HG03025 (cell line): ENCODE data around the gene UCN3.

Source experiments
- ATAC-seq: cut with Tn5 transposase; IDR thresholded peaks from one replicate; pipeline ENCODE4 v1.9.1; 2021; ENCODE audit warnings: mild to moderate bottlenecking, moderate library complexity; ENCODE audit not compliant: unreplicated experiment, low FRiP score

Gene UCN3

DNA sequence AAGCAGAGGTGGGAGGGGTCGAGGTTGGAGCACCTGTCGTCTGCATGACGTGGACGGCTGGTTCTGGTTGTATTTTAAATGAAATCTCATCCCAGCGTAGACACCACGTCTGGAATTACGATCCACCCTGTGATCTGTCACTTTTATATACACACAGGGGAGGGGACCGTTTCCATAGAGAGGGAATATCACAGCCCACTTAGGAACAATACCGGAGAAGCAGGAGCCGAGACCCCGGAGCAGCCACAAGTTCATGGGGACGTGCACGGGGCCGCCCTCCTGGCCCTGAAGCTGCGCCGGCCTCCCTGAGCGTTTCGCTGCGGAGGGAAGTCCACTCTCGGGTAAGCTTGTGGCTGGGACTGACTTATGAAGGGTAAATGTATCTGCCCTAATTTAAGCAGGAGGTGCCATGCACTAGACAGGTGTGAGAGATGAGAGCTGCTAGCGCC lies at the start of gene UCN3:
UCN3 (plus strand) TSS at position 77 of the 449 bp plus-strand sequence. CDS start 8,755 bp downstream, outside the sequence.
- ATAC-seq, result no peak

- no peak for ATAC-seq
Observed at GRCh38 chr10:5317547-5318107, 47.1 kb upstream of the UCN3 start.

DNA sequence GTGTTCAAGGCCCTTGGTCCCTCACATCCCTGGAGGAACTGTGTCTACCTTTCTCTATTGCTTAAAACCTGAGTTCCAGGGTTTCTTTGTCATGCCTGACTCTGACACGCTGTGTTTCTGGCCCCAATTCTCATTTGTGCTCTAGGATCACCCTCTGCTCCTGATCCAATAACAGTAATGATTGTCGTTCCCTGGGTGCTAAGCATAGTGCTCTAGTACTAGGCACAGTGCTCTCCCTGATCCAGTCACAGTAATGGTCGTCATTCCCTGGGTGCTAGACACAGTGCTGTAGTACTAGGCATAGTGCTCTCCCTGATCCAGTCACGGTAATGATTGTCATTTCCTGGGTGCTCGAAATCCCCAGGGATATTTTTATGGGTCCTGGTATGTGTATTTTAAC lies 46.6 kb upstream of the UCN3 start:
- no peak for ATAC-seq

GRCh38 chr10:5319863-5320262 lies 44.9 kb upstream of the UCN3 start:
- ATAC-seq, result no peak

GRCh38 chr10:5321273-5321672 lies 43.5 kb upstream of the UCN3 start:
- ATAC-seq, result no peak

GRCh38 chr10:5323446-5323845 lies 41.3 kb upstream of the UCN3 start:
- no peak for ATAC-seq

GRCh38 chr10:5325076-5325475 lies 39.7 kb upstream of the UCN3 start:
- no peak for ATAC-seq

GRCh38 chr10:5334196-5334880 lies 30.4 kb upstream of the UCN3 start:
- ATAC-seq, result no peak

- no peak for ATAC-seq
Observed at GRCh38 chr10:5338010-5338409, 26.8 kb upstream of the UCN3 start.

- ATAC-seq, result no peak
Observed at GRCh38 chr10:5343092-5343491, 21.7 kb upstream of the UCN3 start.

DNA sequence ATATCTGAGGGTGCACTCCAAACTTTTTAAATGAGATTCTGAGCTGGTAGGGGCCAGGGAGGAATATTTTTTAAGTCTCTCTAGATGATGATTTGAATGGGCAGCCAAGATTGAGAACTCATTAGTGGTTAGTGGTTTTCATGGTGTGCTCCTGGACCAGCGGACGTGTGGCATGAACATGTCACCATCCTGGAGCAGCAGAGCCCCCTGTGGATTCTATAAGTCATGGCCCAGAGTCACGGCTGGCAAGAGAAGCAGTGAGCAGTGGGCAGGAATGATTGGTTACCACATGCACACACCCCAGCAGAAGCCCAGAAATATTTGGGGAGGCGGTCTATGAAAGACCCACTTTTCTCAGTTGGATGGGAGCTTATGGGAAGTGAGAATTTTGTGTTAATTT lies 21.2 kb upstream of the UCN3 start:
- ATAC-seq, result no peak

GRCh38 chr10:5343979-5344378 lies 20.8 kb upstream of the UCN3 start:
- no peak for ATAC-seq

GRCh38 chr10:5344746-5345145 lies 20.0 kb upstream of the UCN3 start:
- ATAC-seq, result no peak

GRCh38 chr10:5346881-5347280 lies 17.9 kb upstream of the UCN3 start:
- ATAC-seq, result no peak

DNA sequence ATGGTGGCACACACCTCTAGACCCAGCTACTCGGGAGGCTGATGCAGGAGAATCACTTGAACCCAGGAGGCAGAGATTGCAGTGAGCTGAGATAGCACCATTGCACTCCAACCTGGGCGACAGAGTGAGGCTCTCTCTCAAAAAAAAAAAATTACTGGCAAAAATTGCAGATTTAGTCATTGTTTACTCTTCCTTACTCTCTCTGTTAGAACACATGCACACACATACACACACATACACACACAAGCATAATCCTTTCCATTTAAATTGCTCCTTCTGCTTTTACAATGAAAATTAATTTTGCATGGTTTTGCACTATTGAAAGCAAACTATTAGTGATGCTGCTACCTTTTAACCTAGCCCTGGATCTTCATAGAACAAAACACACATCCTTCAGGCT lies 15.4 kb upstream of the UCN3 start:
- ATAC-seq, result no peak

DNA sequence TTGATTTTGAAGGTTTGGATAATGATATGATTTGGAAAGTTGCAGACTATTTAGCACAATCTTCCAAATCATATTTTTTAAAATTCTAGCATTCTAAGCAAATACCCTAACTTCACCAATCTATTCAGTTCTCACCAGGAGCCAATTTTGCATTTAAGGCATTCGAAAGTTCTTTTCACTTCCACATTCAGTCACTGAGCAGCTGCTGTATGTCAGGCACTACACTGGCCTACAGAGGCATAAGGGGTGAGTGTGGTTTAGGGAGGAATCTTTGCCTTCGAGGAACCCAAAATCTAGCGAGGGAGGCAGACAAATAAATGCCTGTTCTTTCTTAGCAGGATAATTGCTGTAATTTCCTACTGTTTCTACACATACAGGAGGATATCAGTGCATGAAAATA lies 10.7 kb upstream of the UCN3 start:
- ATAC-seq, result peak; percentile 96

- no peak for ATAC-seq
Observed at GRCh38 chr10:5355594-5356301, 9.0 kb upstream of the UCN3 start.

GRCh38 chr10:5356302-5356763 lies 8.4 kb upstream of the UCN3 start:
- ATAC-seq, result no peak

GRCh38 chr10:5360318-5360915 lies 4.3 kb upstream of the UCN3 start:
- no peak for ATAC-seq

DNA sequence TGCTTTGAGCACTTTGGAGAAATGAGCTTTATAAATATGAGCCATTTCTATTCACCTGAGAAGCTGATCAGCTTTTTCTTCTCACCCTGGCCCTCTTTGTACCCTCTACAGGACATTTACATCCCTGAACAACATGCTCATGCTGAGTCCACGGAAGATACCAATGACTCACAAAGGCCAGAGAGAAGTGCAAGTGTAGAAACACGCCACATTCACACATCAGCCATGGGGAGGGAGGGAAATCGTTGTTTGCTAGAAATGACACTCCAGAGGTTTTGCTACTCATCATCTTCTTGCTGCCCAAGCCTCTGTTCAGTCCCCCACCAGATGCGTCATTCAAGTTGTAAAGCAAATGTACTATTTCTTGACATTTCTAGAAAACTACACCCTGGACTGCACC lies 2.8 kb upstream of the UCN3 start:
- ATAC-seq, result no peak

DNA sequence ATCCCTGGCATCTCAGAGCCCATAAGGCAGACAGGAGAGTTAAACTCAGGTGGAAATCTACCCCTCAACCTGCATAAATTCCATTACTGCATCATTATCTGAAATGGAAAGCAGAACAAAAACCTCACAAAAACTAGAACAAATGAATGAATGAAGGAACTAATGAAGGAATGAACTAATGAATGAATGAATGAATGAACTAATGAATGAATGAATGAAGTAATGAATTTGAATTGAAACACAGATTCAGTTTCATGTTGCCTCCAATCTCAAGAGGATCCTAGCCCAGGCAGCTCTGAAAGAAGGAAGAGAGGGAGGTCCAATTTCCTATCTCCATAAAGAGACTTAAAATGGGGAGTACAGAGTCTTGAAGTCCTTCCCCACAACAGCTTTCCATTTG lies 1.9 kb upstream of the UCN3 start:
- no peak for ATAC-seq
